Natural killer cell treated with Interleukin-12 subunit alpha and Interleukin-12 subunit beta and Interleukin-15 and Interleukin-18, amount 100 ng/mL, for 72 hours (primary cell): ENCODE measurements around the gene VPREB3. TPM values are rescaled to one million over a fixed set of nuclear protein-coding genes. Genes with fewer than 3 reads are reported as not detected.

Experiments
- ATAC-seq, 2 donors: fragments of 150-1000 bp; cut with Tn5 transposase in 1 of 2; sonication (Bioruptor Pico), chemical (Tn5 transposase) in 1 of 2; 2 replicates each; pipeline ENCODE4 v1.10.0; 2021
- DNase-seq: peaks from one replicate; pipeline ENCODE4 v3.0.0; 2022; ENCODE audit warnings: low spot score
- H3K27ac Mint-ChIP-seq, 2 donors: 1 replicate in 1 of 2; 2 replicates in 1 of 2; pipeline ENCODE4 v1.8.0; 2022; ENCODE audit warnings: mixed read lengths in 2 of 2, mild to moderate bottlenecking in 1 of 2, moderate library complexity in 1 of 2
- H3K27me3 Mint-ChIP-seq, 2 donors: 1 replicate in 1 of 2; 2 replicates in 1 of 2; pipeline ENCODE4 v1.8.0; 2022; ENCODE audit warnings: mixed read lengths in 2 of 2
- H3K36me3 Mint-ChIP-seq: one replicate; pipeline ENCODE4 v1.8.0; 2022; ENCODE audit warnings: mixed read lengths
- H3K4me1 Mint-ChIP-seq, 2 donors: 1 replicate in 1 of 2; 2 replicates in 1 of 2; pipeline ENCODE4 v1.8.0; 2022; ENCODE audit warnings: low read depth in 2 of 2, mixed read lengths in 2 of 2, mild to moderate bottlenecking in 1 of 2
- H3K4me3 Mint-ChIP-seq: one replicate; pipeline ENCODE4 v1.8.0; 2022; ENCODE audit warnings: mixed read lengths
- H3K9me3 Mint-ChIP-seq: 2 replicates; pipeline ENCODE4 v1.8.0; 2022; ENCODE audit warnings: mixed read lengths
- total RNA-seq, 2 donors: library from RNA; stranded (reverse); gene quantifications; one replicate each; pipeline ENCODE4 v1.2.3, GENCODE V29; 2022

VPREB3 gene
- total RNA-seq, 2 donors from 2014 or later, result 0.52 TPM; not detected in 1

GRCh38 chr22:23764899-23765881 lies 11.0 kb upstream of the VPREB3 start:
- Mint-ChIP-seq H3K27ac (no peak overlapping the region), H3K36me3 (no peaks in the 10 kb centered on the region), H3K4me1 (peaks cover 10 to 19% of the 10 kb centered on the region in 2 donors), H3K4me3 (peak overlapping the region; percentile 23), H3K9me3 (no peaks in the 10 kb centered on the region), H3K27me3 (no peaks in the 10 kb centered on the region)
- ATAC-seq, result no peak
- no peak for DNase-seq

DNA sequence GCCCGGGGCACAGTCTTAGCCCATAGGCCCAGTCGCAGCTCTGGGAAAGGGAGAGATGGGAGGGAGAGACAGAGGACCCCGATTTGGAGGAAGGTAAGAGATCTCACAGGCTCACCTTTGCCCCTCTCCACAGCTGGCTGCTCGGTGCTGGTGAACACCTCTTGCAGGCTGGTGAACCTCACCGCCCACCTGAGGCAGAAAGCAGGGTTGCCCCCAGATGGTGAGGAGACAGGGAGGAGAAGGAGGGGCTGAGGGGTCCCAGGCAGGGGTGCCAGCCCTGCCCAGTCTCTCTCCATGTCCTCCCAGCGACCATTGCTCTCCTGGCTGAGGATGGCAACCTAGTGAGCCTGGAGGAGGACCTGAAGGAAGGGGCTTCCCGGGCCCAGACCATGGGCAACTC lies 9.7 kb upstream of the VPREB3 start:
- H3K4me1 Mint-ChIP-seq, result peaks cover 10 to 19% of the 10 kb centered on the region in 2 donors
- DNase-seq, result no peak
- H3K4me3 Mint-ChIP-seq, result peak overlapping the region; percentile 65
- no peak for ATAC-seq
- H3K9me3 Mint-ChIP-seq, result no peaks in the 10 kb centered on the region
- H3K27me3 Mint-ChIP-seq, result no peaks in the 10 kb centered on the region
- no peaks in the 10 kb centered on the region for H3K36me3 Mint-ChIP-seq
- no peak overlapping the region for H3K27ac Mint-ChIP-seq

- no peaks in the 10 kb centered on the region for H3K36me3 Mint-ChIP-seq
- H3K27ac Mint-ChIP-seq, result peak overlapping the region in 1 of 2 donors; percentile 46
- peak; percentile 50 to 61 for ATAC-seq
- peak overlapping the region; percentile 65 for H3K4me3 Mint-ChIP-seq
- no peaks in the 10 kb centered on the region for H3K27me3 Mint-ChIP-seq
- DNase-seq, result no peak
- H3K4me1 Mint-ChIP-seq, result peaks cover 10 to 19% of the 10 kb centered on the region in 2 donors
- no peaks in the 10 kb centered on the region for H3K9me3 Mint-ChIP-seq
Observed at GRCh38 chr22:23763579-23763945, 9.3 kb upstream of the VPREB3 start.

DNA sequence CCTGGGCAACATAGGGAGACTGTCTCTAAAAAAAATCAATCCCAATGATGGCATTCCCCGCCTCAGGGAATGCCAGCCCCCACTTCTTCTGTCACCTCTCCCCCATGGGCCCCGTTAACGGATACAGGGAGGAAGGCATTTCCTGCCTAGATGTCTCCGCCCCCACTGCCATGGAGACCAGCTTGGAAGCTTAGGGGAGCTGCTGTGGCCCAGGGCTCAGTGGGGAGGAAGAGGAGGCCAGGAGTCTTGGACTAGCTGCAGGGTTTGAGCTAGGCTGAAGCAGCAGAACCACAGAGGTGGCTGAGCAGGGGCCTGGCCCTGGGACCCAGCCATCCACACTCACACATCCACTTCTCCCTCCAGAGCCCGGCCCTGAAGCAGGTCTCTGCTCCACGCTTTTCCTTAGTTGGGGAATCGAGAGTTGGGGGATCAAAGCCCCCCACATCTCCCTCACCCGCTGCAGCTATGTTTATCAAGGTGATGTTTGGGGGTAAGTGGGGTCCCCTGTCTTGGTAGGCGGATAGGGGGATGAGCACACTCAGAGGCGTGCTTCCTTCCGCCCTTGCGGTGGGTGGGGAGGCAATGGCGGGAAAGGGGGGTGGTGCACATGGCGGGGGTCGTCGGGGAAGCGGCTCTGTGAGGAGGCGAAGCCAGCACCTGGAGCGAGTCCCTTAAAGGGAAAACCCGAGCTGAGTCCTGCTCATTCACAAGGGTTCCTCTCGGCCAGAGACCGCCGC lies 8.8 kb upstream of the VPREB3 start, which contains the start of gene C22orf15:
Gene C22orf15, plus strand, starts transcription at position 149 of the 737 bp plus-strand sequence. Its CDS starts 317 bp downstream, at position 466.
- no peaks in the 10 kb centered on the region for H3K9me3 Mint-ChIP-seq
- no peaks in the 10 kb centered on the region for H3K27me3 Mint-ChIP-seq
- no peak for DNase-seq
- no peak for ATAC-seq
- peaks cover 10 to 19% of the 10 kb centered on the region in 2 donors for H3K4me1 Mint-ChIP-seq
- no peaks in the 10 kb centered on the region for H3K36me3 Mint-ChIP-seq
- H3K4me3 Mint-ChIP-seq, result peak within 1 kb of the TSS; percentile 65
- peak within 1 kb of the TSS; percentile 46 to 63 for H3K27ac Mint-ChIP-seq

GRCh38 chr22:23760056-23760455 lies 5.8 kb upstream of the VPREB3 start:
- ATAC-seq, result no peak
- Mint-ChIP-seq H3K9me3 (no peaks in the 10 kb centered on the region), H3K27me3 (no peaks in the 10 kb centered on the region), H3K4me3 (no peak overlapping the region), H3K27ac (no peak overlapping the region), H3K36me3 (no peaks in the 10 kb centered on the region), H3K4me1 (peaks cover 10 to 14% of the 10 kb centered on the region in 2 donors)
- no peak for DNase-seq

DNA sequence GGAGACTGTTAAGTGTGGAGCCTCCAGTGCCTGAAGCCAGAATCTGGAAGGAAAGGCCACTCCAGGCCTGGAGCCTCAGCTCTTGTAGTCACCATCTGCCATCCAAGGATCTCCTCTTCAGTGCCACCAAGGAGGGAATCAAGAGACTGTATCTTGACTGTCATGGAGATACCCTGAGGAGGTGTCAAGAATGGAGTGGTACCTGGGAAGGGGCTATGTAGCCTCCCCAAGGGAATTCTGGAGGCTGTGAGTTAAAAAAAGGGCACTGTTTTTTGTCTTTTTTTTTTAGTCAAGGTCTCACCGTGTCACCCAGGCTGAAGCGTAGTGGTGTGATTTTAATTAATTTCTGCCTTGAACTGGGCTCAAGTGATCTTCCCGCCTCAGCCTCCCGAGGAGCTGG lies 5.3 kb upstream of the VPREB3 start:
- no peaks in the 10 kb centered on the region for H3K27me3 Mint-ChIP-seq
- H3K9me3 Mint-ChIP-seq, result no peaks in the 10 kb centered on the region
- no peak for DNase-seq
- no peak overlapping the region for H3K4me3 Mint-ChIP-seq
- peaks cover 10 to 14% of the 10 kb centered on the region in 2 donors for H3K4me1 Mint-ChIP-seq
- no peak overlapping the region for H3K27ac Mint-ChIP-seq
- H3K36me3 Mint-ChIP-seq, result no peaks in the 10 kb centered on the region
- no peak for ATAC-seq

DNA sequence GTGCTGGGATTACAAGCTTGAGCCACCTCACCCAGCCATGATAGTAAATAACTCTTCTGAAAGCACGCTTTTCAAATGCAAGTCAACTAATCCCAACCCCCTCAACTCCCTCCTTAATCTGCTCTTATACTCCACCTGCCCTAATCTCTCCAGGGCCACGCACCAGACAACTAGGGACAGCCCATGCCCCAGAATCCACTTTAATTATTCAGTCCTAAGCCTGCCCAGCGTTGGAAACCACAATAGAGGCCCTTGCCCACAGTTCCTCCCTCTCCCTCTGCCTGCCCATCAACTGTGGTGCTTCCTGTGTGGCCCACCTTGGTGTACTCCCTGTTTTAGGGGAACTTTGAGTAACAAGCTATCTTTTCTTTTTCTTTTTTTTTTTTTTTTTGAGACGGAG lies 2.7 kb upstream of the VPREB3 start:
- Mint-ChIP-seq H3K9me3 (no peaks in the 10 kb centered on the region), H3K4me3 (no peak overlapping the region), H3K27me3 (no peaks in the 10 kb centered on the region), H3K36me3 (no peaks in the 10 kb centered on the region), H3K27ac (no peak overlapping the region), H3K4me1 (no peaks in the 10 kb centered on the region)
- DNase-seq (no peak), ATAC-seq (no peak)

DNA sequence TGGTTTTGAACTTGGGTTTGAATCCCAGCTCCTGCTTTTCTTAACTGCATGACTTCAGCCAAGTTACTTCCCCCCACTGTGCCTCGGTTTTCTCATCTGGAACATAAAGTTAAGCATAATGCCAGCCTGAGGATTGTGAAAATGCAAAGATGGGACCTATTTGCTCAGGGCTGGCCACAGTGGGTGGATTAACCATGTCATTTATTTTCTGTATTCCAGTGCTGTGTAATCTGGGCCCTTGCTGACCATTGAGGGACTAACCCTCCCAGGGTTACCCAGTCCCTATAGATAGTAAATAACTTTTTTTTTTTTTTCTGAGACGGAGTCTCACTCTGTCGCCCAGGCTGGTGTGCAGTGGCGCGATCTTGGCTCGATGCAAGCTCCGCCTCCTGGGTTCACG lies 1.5 kb upstream of the VPREB3 start:
- H3K27me3 Mint-ChIP-seq, result no peaks in the 10 kb centered on the region
- H3K36me3 Mint-ChIP-seq, result no peaks in the 10 kb centered on the region
- DNase-seq, result no peak
- H3K4me3 Mint-ChIP-seq, result no peak overlapping the region
- no peak overlapping the region for H3K27ac Mint-ChIP-seq
- no peak for ATAC-seq
- peaks cover 0 to under 1% of the 10 kb centered on the region in 2 donors for H3K4me1 Mint-ChIP-seq
- H3K9me3 Mint-ChIP-seq, result no peaks in the 10 kb centered on the region

GRCh38 chr22:23754980-23755636 lies 883 bp upstream of the VPREB3 start:
- Mint-ChIP-seq H3K36me3 (no peaks in the 10 kb centered on the region), H3K9me3 (no peaks in the 10 kb centered on the region), H3K4me3 (no peak overlapping the region)

DNA sequence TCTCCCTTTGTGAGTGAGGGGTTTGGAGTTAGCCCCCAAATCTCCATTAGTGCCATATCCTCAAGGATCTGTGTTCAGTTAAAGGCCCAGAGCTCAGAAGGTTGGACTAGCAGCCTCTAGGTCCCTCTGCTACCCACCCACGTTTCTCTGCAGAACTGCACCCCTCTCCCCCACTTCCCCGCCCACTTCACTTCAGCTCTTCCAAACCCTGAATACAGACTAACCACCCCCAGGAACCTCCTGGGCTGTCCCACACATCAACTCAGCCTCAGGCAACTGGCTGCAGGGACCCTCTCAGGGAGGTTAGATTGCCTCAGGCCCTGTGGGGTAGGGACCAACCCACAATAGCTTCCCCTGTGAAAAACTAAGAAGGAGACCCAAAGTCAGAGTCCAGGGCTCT lies 840 bp downstream of the VPREB3 start:
- DNase-seq (no peak), ATAC-seq (no peak)
- no peak overlapping the region for H3K27ac Mint-ChIP-seq
- H3K4me3 Mint-ChIP-seq, result no peak overlapping the region
- H3K9me3 Mint-ChIP-seq, result no peaks in the 10 kb centered on the region
- no peaks in the 10 kb centered on the region for H3K36me3 Mint-ChIP-seq
- no peaks in the 10 kb centered on the region for H3K27me3 Mint-ChIP-seq
- peaks cover 12% of the 10 kb centered on the region in 2 donors for H3K4me1 Mint-ChIP-seq

More at GRCh38 chr22:23754980-23755636, 883 bp upstream of the VPREB3 start:
- Mint-ChIP-seq H3K27me3 (no peaks in the 10 kb centered on the region), H3K4me1 (peaks cover 6% of the 10 kb centered on the region in 2 donors), H3K27ac (no peak overlapping the region)
- no peak for ATAC-seq
- no peak for DNase-seq

- ATAC-seq, result no peak
- H3K4me3 Mint-ChIP-seq, result peak overlapping the region; percentile 87
- peaks cover 12% of the 10 kb centered on the region in 2 donors for H3K4me1 Mint-ChIP-seq
- no peak for DNase-seq
- H3K9me3 Mint-ChIP-seq, result no peaks in the 10 kb centered on the region
- H3K27me3 Mint-ChIP-seq, result no peaks in the 10 kb centered on the region
- H3K27ac Mint-ChIP-seq, result no peak overlapping the region
- H3K36me3 Mint-ChIP-seq, result no peaks in the 10 kb centered on the region
Observed at GRCh38 chr22:23752750-23753149, 1.5 kb downstream of the VPREB3 start.

DNA sequence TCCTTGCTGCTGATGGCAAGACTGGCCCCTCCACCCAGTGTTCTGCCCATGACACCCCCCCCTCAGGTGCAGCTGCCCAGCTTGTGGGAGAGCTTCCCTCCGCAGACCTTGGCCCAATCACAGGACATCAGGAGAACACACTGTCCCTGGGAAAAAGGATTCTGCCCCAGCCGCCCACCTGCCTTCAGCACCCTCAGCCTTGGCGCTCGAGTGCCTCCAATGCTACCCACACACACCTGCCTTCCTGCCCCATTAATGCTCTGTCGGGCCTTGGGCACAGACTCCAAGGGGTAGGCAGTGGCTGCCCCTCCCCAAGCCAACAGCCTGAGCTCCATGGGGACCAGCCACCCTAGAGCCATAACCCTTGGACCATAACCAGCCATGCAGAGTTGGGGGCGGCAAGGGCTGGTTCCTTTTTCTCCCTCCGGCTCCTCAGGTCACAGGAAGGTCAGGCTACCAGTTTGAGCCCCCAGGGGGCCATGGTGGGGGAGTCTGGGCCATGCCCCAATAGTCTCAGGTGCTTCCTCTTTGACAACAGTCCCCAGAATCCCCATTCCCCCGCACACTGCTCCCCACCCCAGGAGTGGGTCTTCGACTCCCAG lies 2.0 kb downstream of the VPREB3 start:
- Mint-ChIP-seq H3K27me3 (no peaks in the 10 kb centered on the region), H3K9me3 (no peaks in the 10 kb centered on the region), H3K4me3 (peak overlapping the region; percentile 87), H3K27ac (peak overlapping the region; percentile 68 to 72), H3K36me3 (no peaks in the 10 kb centered on the region), H3K4me1 (peaks cover 12% of the 10 kb centered on the region in 2 donors)
- ATAC-seq, result no peak
- no peak for DNase-seq

DNA sequence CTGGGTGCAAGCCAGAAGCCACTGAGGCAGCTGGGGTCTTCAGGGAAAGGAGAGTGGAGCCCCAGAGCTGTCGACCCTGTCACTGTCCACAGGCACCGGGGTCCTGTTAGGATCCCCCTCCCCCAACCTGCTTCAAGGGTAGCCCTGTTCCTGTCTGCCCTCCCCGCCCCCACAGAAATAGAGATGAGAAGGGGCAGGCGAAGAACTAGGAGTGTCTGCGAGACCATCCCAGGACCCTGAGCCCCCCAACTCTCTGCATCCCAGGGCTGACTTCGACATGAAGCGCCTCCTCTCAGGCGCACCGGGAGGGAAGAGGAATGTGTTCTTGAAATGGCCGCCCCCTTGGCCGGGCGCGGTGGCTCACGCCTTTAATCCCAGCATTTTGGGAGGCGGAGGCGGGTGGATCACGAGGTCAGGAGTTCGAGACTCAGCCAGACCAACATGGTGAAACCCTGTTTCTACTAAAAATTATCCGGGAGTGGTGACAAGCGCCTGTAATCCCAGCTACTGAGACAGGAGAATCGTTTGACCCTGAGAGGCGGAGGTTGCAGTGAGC lies 2.7 kb downstream of the VPREB3 start:
- Mint-ChIP-seq H3K27me3 (no peaks in the 10 kb centered on the region), H3K4me1 (peaks cover 12% of the 10 kb centered on the region in 2 donors), H3K27ac (peak overlapping the region; percentile 68 to 72), H3K4me3 (peak overlapping the region; percentile 87), H3K36me3 (no peaks in the 10 kb centered on the region), H3K9me3 (no peaks in the 10 kb centered on the region)
- DNase-seq, result no peak
- peak; percentile 11 to 41 for ATAC-seq
